Measurements from ENCODE around the gene WWOX.

DNA sequence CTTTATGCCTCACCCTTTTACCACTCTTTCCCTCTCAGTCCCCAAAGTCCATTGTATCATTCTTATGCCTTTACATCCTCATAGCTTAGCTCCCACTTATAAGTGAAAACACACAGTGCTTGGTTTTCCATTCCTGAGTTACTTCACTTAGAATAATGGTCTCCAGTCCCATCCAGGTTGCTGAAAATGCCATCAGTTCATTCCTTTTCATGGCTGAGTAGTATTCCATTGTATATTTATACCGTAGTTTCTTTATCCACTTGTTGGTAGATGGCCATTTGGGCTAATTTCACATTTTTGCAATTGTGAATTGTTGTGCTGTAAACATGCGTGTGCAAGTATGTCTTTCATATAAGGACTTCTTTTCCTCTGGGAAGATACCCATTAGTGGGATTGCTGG is 597.3 kb downstream of the WWOX start:
- TF ChIP-seq, protein P1, sequence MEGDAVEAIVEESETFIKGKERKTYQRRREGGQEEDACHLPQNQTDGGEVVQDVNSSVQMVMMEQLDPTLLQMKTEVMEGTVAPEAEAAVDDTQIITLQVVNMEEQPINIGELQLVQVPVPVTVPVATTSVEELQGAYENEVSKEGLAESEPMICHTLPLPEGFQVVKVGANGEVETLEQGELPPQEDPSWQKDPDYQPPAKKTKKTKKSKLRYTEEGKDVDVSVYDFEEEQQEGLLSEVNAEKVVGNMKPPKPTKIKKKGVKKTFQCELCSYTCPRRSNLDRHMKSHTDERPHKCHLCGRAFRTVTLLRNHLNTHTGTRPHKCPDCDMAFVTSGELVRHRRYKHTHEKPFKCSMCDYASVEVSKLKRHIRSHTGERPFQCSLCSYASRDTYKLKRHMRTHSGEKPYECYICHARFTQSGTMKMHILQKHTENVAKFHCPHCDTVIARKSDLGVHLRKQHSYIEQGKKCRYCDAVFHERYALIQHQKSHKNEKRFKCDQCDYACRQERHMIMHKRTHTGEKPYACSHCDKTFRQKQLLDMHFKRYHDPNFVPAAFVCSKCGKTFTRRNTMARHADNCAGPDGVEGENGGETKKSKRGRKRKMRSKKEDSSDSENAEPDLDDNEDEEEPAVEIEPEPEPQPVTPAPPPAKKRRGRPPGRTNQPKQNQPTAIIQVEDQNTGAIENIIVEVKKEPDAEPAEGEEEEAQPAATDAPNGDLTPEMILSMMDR (conservative IDR thresholded peaks at IDR 0.05; ENCODE audit: low read depth, low read length), result no peak
- TF ChIP-seq EZH2 (IDR thresholded peaks at IDR 0.05; ENCODE audit: borderline replicate concordance, low read depth, low read length, poor library complexity, severe bottlenecking), result no peak

All from A673 (cell line).